Adrenal gland (tissue), 12 donors: ENCODE data around the gene SMYD2. TPM values are rescaled to one million over a fixed set of nuclear protein-coding genes. Genes with fewer than 3 reads are reported as not detected.

Experiments used
- DNase-seq, 7 donors: peaks; one replicate each; pipeline ENCODE4 v3.0.0-alpha.2; 2019 to 2020
- H3K27ac ChIP-seq, 5 donors: fragments of 200-600 bp; sonication (generic) in 4 of 5; 1 replicate in 3 of 5; 2 replicates in 2 of 5; pipeline versions ENCODE4 v1.5.1 to v1.8.0; 2016 to 2020; ENCODE audit warnings: mild to moderate bottlenecking in 1 of 5
- H3K27me3 ChIP-seq: fragments of 200-600 bp; 2 replicates; pipeline ENCODE4 v1.8.0; 2021
- H3K36me3 ChIP-seq, 2 donors: fragments of 200-600 bp; replicated peaks in 1 of 2; 1 replicate in 1 of 2; 2 replicates in 1 of 2; pipeline versions ENCODE4 v1.5.1 to v1.8.0; 2018 to 2022
- H3K4me1 ChIP-seq, 2 donors: fragments of 200-600 bp; replicated peaks in 1 of 2; 1 replicate in 1 of 2; 2 replicates in 1 of 2; pipeline versions ENCODE4 v1.5.1 to v1.8.0; 2018 to 2021
- H3K4me3 ChIP-seq, 4 donors: fragments of 200-600 bp; sonication (generic) in 3 of 4; one replicate each; pipeline ENCODE4 v1.5.1; 2016 to 2018
- H3K9me3 ChIP-seq, 3 donors: fragments of 200-600 bp; sonication (generic) in 1 of 3; replicated peaks in 1 of 3; 1 replicate in 2 of 3; 2 replicates in 1 of 3; pipeline versions ENCODE4 v1.5.1 to v1.8.0; 2016 to 2021
- POLR2A ChIP-seq, 2 donors: fragments of 450-650 bp; IDR thresholded peaks; one replicate each; pipeline ENCODE4 v1.6.1; 2017; ENCODE audit warnings: antibody characterized with exemption in 2 of 2, mild to moderate bottlenecking in 2 of 2, moderate library complexity in 1 of 2
- WGBS, 4 donors: extraction: QIAGEN DNeasy Blood & Tissue Kit in 2 of 4; methylation state at CpG; one replicate each; pipeline versions ENCODE4 v1.1.5 to v1.1.7; 2013 to 2017; 5-methylcytosine and 5-hydroxymethylcytosine counted together
- intact Hi-C, 2 donors: fragments of 100-400 bp; cut with DNase I; formaldehyde crosslinking; loops; one replicate each; pipeline versions ENCODE4 v1.14.1 to v1.15.0; 2022 to 2023
- polyA plus RNA-seq, 3 donors: library from polyadenylated mRNA; stranded (reverse); fragments of 200-250 nt in 2 of 3; fragments of 350-450 nt in 1 of 3; fragmentation: Illumina TruSeq in 1 of 3; extraction: RNeasy Lipid Tissue Mini Kit (QIAGEN cat#74804) in 1 of 3; gene quantifications; one replicate each; pipeline ENCODE4 v1.2.3, GENCODE V29; 2013 to 2014
- total RNA-seq, 9 donors: library from RNA; depleted of rRNA in 4 of 9; stranded (reverse); fragments of >200 nt in 4 of 9; fragments of 120-200 nt in 1 of 9; fragmentation: NEBNext Ultra II Directional in 1 of 9; extraction: Animal tissue kit (Norgen Biotek cat#: 25700) in 1 of 9; gene quantifications; one replicate each; pipeline versions ENCODE4 v1.1.0 to v1.2.4, GENCODE V29; 2013 to 2023
- TF ChIP-seq, protein P1 (sequence below), 6 experiments: fragments of 450-650 bp in 4 of 6; fragments of 200-600 bp in 2 of 6; sonication (generic) in 1 of 6; IDR thresholded peaks; 1 replicate in 5 of 6; 2 replicates in 1 of 6; pipeline versions ENCODE4 v1.5.1 to v1.8.0; 2016 to 2021; ENCODE audit warnings: antibody characterized with exemption in 6 of 6, mild to moderate bottlenecking in 2 of 6, moderate library complexity in 1 of 6
- donor health status: healthy with polysubstance abuse.
- donor health status: Bipolar disorder and iron deficiency.
- donor health status: DM: yes; HTN: yes; CAD: no.
- donor health status: DM: no; HTN: no; CAD: no.
- donor health status: DM: no; HTN: no; CAD: no.
- donor health status: DM: yes; HTN: yes; CAD: no.

Gene SMYD2
- total and polyA plus RNA-seq, 12 donors: 11.4 to 67.9 (median 23.2) TPM

DNA sequence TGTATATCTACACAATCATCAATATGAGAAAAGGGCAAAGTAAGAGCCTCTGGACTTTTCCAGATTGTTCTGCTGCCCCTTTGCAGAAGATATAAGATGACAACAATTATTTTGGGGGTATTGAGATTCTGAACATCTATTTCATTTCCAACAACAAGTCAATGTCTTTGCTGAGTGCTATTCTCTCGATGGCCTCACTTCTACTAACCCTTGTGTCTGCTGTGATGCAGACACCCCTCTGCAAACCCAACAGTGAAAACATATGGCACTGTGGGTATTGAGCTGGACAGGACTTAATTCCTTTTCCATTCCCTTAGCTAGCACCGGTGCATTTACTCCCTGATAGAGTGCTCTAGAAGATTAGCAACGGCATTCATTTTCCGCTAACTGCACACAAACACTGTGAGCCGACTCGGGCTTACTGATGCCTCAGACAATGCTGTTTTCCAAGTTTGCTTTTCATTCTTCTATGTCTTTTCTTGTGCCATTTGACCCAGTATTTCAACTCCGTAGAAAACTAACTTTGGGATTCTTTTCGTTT is 33.4 kb upstream of the SMYD2 start:
- Histone ChIP-seq H3K36me3 (no peaks in the 10 kb centered on the region), H3K27me3 (no peaks in the 10 kb centered on the region), H3K27ac (no peak overlapping the region), H3K4me3 (no peak overlapping the region), H3K4me1 (no peaks in the 10 kb centered on the region), H3K9me3 (no peaks in the 10 kb centered on the region)
- TF ChIP-seq, protein P1, sequence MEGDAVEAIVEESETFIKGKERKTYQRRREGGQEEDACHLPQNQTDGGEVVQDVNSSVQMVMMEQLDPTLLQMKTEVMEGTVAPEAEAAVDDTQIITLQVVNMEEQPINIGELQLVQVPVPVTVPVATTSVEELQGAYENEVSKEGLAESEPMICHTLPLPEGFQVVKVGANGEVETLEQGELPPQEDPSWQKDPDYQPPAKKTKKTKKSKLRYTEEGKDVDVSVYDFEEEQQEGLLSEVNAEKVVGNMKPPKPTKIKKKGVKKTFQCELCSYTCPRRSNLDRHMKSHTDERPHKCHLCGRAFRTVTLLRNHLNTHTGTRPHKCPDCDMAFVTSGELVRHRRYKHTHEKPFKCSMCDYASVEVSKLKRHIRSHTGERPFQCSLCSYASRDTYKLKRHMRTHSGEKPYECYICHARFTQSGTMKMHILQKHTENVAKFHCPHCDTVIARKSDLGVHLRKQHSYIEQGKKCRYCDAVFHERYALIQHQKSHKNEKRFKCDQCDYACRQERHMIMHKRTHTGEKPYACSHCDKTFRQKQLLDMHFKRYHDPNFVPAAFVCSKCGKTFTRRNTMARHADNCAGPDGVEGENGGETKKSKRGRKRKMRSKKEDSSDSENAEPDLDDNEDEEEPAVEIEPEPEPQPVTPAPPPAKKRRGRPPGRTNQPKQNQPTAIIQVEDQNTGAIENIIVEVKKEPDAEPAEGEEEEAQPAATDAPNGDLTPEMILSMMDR (IDR thresholded peaks at IDR 0.05): no peak
- TF ChIP-seq POLR2A (IDR thresholded peaks at IDR 0.05): no peak
- no peak for DNase-seq
- intact Hi-C loops: no loop called here
- 86 to 90% (median 88%) methylated on average over 8 of the region's 8 CpGs for WGBS, 4 donors

DNA sequence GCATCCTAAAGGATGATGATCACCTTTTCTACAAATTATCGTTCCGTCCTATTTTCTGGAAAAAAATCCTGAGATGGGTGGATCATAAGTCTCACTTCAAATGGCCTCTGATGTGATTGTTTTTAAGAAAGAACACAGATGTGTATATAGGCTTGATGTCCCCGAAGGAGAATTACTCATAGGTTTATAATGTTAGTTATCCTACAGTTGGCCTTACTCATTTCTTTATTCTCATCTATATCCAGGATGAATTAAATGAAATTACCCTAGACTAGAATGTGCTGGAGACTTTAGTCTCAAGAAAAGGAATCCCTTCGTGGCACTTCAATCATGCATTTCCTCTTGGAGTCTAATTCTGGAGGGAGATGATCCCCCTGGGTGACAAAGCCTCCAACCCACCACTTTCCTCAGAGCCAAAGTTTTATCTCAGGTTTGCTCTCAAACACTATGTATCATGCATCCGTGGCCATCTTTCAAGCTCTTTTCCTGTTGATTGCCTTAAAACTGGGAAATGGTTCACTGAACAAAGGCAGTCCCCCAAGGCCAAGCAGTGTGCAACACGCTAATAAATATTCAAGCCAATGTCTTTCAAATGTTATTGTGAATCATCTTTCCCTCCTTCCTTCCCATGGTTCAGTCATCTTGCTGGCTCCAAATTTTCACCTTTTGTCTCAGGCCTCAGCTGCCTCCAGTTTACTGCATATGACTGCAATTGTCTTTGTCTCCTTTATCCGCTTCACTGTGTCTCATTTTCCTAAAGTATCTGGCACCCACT is 32.5 kb upstream of the SMYD2 start:
- Histone ChIP-seq H3K4me3 (no peak overlapping the region), H3K27ac (no peak overlapping the region), H3K9me3 (no peaks in the 10 kb centered on the region), H3K36me3 (no peaks in the 10 kb centered on the region), H3K4me1 (no peaks in the 10 kb centered on the region), H3K27me3 (no peaks in the 10 kb centered on the region)
- intact Hi-C loops: no loop called here
- no peak for DNase-seq
- TF ChIP-seq, protein P1 (IDR thresholded peaks at IDR 0.05): no peak
- no peak for TF ChIP-seq POLR2A (IDR thresholded peaks at IDR 0.05)
- WGBS, 4 donors: 69 to 82% (median 75%) methylated on average over 7 of the region's 7 CpGs

DNA sequence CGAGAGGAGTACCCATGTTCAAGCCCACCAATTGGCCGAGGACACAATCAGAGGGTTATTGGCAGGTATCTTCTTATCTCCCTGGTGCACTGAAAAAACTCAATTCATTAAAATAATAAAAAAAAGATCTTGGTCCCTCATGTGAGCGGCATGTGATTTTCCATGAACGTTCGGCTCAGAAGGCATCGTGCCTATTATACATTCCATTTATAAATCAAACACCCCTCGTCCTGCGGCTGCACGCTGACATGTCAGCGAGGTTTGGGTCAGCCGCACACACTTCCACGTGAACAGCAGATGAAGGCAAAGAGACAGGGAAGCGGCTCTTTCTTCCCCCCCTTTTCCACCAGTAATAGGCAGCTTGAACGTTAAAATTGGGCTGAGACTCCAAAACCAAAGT is 31.3 kb upstream of the SMYD2 start:
- Histone ChIP-seq H3K36me3 (no peaks in the 10 kb centered on the region), H3K27me3 (no peaks in the 10 kb centered on the region), H3K4me3 (no peak overlapping the region), H3K4me1 (no peaks in the 10 kb centered on the region), H3K27ac (no peak overlapping the region), H3K9me3 (no peaks in the 10 kb centered on the region)
- no peak for DNase-seq
- WGBS, 4 donors: 91 to 95% (median 94%) methylated on average over 14 of the region's 14 CpGs
- TF ChIP-seq, protein P1 (IDR thresholded peaks at IDR 0.05): no peak
- TF ChIP-seq POLR2A (IDR thresholded peaks at IDR 0.05): no peak
- intact Hi-C loops: no loop called here

DNA sequence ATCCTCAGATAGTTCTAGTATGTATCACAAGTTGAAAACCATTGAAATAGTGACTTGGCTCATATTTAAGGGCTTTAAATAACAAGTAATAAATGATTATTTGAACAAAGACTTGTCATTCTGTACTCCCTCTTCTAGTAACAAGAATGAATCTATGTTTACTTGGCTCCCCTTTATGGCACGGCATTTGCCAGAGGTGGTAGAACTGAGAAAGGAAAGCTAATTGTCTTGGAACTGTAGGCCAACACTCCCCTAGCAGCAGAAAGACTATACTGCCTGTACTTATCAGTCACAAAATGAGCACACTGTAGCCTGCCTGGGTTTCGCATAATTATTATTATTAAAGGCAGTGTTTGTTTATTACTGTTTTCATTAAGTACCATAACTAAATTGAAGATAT is 29.6 kb upstream of the SMYD2 start:
- no peak for DNase-seq
- no peak for TF ChIP-seq POLR2A (IDR thresholded peaks at IDR 0.05)
- TF ChIP-seq, protein P1 (IDR thresholded peaks at IDR 0.05): no peak
- Histone ChIP-seq H3K4me3 (no peak overlapping the region), H3K4me1 (no peaks in the 10 kb centered on the region), H3K36me3 (no peaks in the 10 kb centered on the region), H3K9me3 (no peaks in the 10 kb centered on the region), H3K27ac (no peak overlapping the region), H3K27me3 (no peaks in the 10 kb centered on the region)
- WGBS, 4 donors: 89 to 95% (median 91%) methylated on average over 2 of the region's 2 CpGs
- intact Hi-C loops: no loop called here
